Uterus (tissue), 2 donors: Measurements from ENCODE around the gene STOML1.

Source experiments
- POLR2A ChIP-seq, 2 donors: fragments of 450-650 bp; IDR thresholded peaks; one replicate each; pipeline ENCODE4 v1.6.1; 2016; ENCODE audit warnings: antibody characterized with exemption in 2 of 2, mild to moderate bottlenecking in 1 of 2, moderate library complexity in 1 of 2
- TF ChIP-seq, protein P1 (sequence below), 4 experiments: fragments of 200-600 bp in 2 of 4; fragments of 450-650 bp in 2 of 4; sonication (generic) in 2 of 4; IDR thresholded peaks; one replicate each; pipeline ENCODE4 v1.5.1; 2016 to 2019; ENCODE audit warnings: antibody characterized with exemption in 4 of 4, mild to moderate bottlenecking in 2 of 4, moderate library complexity in 1 of 4

DNA sequence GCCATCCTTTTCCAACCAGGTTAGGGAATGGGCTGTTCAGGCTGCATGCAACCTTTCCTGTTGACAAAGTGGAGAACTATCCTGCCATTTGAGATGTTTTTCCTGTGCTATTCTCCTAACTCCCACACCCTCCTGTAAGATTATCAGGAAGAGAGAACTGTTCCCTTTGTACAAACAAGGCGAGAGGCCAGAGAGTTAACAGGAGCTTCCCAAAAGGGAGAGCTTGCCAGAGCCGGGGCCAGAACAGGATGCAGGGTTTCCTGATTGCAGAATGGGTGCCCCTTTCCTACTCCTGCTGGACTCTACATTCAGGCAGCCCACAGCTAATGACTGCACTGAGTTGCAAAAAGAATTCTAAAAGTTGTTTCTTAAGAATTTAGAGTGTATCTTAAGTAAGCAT is 19.5 kb upstream of the STOML1 start:
- TF ChIP-seq, protein P1, sequence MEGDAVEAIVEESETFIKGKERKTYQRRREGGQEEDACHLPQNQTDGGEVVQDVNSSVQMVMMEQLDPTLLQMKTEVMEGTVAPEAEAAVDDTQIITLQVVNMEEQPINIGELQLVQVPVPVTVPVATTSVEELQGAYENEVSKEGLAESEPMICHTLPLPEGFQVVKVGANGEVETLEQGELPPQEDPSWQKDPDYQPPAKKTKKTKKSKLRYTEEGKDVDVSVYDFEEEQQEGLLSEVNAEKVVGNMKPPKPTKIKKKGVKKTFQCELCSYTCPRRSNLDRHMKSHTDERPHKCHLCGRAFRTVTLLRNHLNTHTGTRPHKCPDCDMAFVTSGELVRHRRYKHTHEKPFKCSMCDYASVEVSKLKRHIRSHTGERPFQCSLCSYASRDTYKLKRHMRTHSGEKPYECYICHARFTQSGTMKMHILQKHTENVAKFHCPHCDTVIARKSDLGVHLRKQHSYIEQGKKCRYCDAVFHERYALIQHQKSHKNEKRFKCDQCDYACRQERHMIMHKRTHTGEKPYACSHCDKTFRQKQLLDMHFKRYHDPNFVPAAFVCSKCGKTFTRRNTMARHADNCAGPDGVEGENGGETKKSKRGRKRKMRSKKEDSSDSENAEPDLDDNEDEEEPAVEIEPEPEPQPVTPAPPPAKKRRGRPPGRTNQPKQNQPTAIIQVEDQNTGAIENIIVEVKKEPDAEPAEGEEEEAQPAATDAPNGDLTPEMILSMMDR (IDR thresholded peaks at IDR 0.05) = no peak
- no peak for TF ChIP-seq POLR2A (IDR thresholded peaks at IDR 0.05)
